IMR-90 (cell line): ENCODE results near the gene DENND5A.

Experiments used
- CTCF ChIP-seq: conservative IDR thresholded peaks from 2 replicates; pipeline ENCODE4 v1.5.1; 2012; ENCODE audit warnings: mild to moderate bottlenecking, low read depth, low read length, improper control_type of control experiment
- POLR2A ChIP-seq: IDR thresholded peaks from 2 replicates; pipeline ENCODE4 v1.6.1; 2012; ENCODE audit warnings: mild to moderate bottlenecking, low read depth, low read length
- RAD21 ChIP-seq: IDR thresholded peaks from 2 replicates; pipeline ENCODE4 v1.6.1; 2012; ENCODE audit warnings: low read length, improper control_type of control experiment
- RCOR1 ChIP-seq: IDR thresholded peaks from 2 replicates; pipeline ENCODE4 v1.6.1; 2012; ENCODE audit warnings: mild to moderate bottlenecking, low read length, improper control_type of control experiment; ENCODE audit not compliant: insufficient replicate concordance

DNA sequence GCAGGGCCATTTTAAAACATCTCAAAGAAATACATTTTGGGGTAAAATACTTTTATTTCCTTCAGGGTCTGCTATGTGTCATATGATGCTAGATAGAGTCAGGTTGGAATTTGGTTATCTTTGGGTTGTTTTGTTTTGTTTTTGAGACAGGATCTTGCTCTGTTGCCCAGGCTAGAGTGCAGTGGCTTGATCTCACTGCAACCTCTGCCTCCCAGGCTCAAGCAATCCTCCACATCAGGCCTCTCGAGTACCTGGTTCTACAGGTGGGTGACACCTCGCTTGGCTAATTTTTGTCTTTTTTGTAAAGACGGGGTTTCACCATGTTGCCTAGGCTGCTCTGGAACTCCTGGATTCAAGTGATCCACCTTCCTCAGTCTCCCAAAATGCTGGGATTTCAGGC, 17.3 kb downstream of the DENND5A start:
- no peak for TF ChIP-seq CTCF
- TF ChIP-seq POLR2A, result no peak
- no peak for TF ChIP-seq RCOR1
- TF ChIP-seq RAD21, result no peak
